NCI-H2029 (cell line): ENCODE data around the gene FOXB1.

Source experiments
- DNase-seq: peaks from one replicate; lab custom pipeline; 2025; lab: John Stamatoyannopoulos, UW

FOXB1 gene

GRCh38 chr15:60004009-60004845 is at the start of gene FOXB1:
FOXB1 (plus strand) TSS chr15:60004311; CDS start chr15:60004964, 653 bp downstream.
- no peak for DNase-seq

GRCh38 chr15:59958288-59958687 is 45.8 kb upstream of the FOXB1 start:
- DNase-seq, result no peak

DNA sequence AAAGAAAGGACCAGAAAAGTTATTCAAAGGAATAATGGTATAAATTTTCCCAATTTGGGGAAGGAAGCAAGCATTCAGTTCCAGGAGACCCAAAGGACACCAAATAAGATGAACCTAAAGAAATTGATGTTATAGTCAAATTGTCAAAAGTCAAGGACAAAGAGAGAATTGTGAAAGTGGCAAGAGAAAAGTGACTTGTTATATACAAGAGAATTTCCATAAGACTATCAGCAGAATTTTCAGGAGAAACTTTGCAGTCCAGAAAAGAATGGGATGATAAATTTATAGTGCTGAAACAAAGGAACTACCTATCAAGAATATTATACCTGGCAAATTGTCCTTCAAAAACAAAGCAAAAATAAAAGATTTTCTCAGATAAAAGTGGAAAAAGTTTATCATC is 43.8 kb upstream of the FOXB1 start:
- DNase-seq, result no peak

GRCh38 chr15:59963322-59963721 is 40.8 kb upstream of the FOXB1 start:
- no peak for DNase-seq

DNA sequence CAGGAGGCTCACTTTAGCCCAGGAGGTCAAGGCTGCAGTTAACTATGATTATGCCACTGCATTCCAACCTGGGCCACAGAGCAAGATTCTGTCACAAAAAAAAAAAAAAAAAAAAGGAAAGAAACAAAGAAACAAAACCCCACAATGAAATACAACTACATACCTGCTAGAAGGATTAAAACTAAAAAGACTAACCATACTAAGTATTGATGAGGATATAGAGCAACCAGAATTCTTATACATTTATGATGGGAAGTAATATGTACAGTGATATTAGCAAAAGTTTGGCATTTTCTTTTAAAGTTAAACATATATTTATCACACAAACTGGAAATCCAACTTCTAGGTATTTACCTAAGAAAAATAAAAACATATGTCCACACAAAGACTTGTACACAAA is 40.2 kb upstream of the FOXB1 start:
- no peak for DNase-seq

GRCh38 chr15:59965741-59966140 is 38.4 kb upstream of the FOXB1 start:
- no peak for DNase-seq

DNA sequence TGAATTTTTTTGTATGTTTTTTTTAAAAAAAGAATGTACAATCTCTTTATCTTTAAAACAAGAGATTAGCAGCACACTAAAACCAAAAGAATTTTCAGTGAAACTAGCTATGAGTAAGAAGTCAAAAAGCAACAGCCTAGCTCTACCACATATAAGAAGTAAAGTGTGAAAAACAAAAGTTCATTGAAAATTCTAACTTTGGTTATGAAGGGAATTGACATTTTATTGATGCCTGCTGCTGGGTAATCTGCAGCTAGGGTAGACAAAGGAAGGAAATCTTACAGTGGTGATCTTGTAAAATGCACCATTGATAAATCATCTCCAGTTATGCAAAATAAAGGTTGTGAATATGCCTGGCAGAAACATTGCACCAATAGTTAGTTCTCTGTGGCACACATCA is 37.8 kb upstream of the FOXB1 start:
- no peak for DNase-seq

DNA sequence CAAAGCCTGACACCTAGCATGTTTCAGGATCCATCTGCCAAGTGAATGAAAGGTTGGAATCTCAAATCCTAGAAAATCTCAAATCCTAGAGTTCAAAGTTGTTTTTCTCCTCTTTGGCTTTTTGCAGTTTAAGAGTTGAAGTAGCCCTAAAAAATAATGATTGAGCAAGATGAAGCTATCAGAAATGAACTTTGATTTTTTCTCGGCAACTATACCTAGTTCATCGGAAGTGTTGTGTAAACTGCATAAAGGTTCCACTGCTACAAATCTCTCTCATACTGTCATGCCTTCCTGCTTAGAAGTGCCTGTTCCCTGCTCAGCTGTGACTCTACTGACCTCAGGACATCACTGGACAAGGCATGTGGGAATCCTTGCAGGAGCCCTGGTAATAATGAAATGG is 35.8 kb upstream of the FOXB1 start:
- no peak for DNase-seq

- no peak for DNase-seq
Observed at GRCh38 chr15:59972241-59972640, 31.9 kb upstream of the FOXB1 start.

- DNase-seq, result no peak
Observed at GRCh38 chr15:59976480-59977271, 27.4 kb upstream of the FOXB1 start.

- DNase-seq, result peak; percentile 57
Observed at GRCh38 chr15:59991834-59992233, 12.3 kb upstream of the FOXB1 start.

- DNase-seq, result no peak
Observed at GRCh38 chr15:59993041-59993750, 10.9 kb upstream of the FOXB1 start.

GRCh38 chr15:59993950-59994401 is 10.1 kb upstream of the FOXB1 start:
- DNase-seq, result no peak

DNA sequence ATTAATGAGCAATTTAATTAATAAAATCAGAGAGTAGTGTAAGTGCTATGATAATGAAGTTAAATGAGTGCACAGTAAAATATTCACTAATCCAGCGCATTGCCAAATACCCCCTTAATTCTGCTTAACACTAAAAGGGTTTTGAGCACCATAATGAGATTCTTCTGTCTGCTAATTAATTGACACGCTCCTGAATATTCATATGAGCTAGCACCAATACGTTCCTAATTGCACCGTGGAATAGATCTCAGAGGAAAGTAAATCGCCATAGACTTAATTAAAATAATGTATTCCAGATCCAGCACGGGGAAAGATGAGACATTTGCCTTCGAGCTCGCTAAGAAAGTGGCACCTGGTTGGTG is 9.6 kb upstream of the FOXB1 start:
- no peak for DNase-seq

DNA sequence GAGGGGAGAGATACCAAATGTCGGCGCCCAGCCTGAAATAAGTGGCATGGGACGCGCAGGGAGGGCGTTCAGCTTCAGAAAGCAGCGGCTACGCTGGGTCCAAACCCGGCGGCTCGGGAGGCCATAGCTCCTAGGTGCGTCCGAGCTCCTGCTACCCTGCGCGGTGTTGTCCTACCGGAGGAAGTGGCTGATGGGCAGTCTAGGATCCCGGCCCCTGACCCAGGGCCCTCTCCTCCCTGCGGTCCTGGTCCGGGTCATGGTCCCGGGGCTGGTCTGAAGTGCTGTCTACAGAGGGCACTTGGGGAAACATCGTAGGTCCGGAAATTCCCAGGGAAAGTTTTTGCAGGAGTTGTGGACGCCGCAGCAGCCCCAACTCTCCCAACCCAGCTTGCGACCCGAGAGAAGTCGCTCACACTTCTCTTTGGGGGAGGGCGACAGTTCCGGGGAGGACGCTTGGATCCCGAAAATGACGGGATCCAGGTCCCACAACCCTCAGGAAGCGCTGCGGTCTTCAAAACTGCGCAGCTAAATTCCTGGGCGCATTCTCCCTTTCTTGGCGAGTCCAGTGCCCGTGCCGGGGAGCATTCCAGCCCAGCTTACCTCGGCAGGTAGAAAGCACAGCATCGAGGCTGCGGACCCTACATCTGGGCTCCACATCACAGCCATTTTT is 9.1 kb upstream of the FOXB1 start:
- DNase-seq, result no peak

DNA sequence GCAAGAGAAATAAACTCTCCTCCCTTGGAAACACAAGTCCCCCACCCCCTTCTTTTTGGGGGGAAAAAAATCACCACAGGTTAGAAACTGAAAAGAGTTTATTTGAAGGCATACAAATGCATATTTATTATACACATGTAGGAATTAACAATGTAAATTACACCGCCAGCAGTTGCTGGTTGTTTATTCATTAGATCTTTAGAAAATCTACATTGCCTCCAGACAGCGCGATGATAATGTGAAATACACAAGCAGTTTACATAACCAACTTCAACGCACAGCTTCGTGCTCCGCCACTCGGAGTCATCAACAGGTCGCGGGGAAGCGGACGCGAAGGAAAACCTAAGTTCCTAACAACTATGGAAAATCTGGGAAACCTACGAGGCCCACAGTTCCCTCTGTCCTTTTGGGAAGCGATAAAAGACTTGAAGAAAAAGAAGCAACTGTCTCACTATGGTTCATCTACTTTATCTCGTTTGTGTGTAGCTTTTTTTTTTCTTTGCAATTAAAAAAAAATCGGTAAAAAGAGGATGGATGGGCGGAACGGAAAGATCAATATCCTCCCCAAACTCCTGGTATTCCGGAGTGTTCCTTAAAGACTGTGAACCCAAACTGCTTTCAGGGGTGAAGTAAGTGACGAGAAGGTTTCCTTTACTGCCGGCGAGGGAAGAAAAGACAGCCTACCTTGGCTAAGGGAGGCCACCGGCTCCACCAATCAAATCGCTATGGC is 8.4 kb upstream of the FOXB1 start:
- no peak for DNase-seq

- no peak for DNase-seq
Observed at GRCh38 chr15:59996298-59997041, 7.6 kb upstream of the FOXB1 start.

DNA sequence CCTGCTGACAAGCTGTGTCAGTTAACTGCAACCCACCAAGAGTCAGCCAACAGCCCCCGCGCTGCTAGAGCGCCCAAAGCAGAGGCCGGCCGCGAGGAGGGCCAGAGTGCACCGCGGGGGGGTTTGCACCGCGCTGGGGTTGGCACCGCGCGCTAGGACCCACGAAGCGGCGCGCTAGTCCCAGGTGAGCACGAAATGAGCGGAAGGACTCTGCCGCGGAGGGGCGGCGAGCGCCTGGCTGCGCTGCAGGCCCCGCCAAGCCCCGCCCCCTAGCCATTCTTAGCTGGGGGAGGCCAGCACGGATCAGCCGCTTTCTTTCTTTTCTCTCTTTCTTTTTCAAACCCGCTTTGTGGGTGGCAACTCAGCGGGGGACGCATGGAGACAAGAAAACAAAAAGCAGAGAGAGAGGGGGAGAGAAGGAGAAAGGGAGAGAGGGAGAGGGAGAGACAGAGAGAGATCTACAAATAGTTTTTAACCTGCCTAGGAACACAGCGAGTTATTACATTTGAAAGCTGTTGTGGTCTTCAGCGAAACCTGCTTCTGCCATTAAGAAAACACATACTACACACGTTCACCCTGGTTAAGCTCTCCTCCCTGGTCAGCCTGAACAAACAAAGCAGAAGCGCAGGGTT is 6.9 kb upstream of the FOXB1 start:
- DNase-seq, result peak; percentile 39

- no peak for DNase-seq
Observed at GRCh38 chr15:59998305-59998949, 5.7 kb upstream of the FOXB1 start.
